Activated T-helper 17 cell treated with anti-CD3 and anti-CD28 coated beads, Interleukin-2, amount 50 U/mL, for 72 hours (primary cell): Measurements from ENCODE around the gene SLC25A15. TPM values are rescaled to one million over a fixed set of nuclear protein-coding genes. Genes with fewer than 3 reads are reported as not detected.
"Not testable (repeated sequence)": the region's sequence is repeated elsewhere in the genome, so short reads cannot be mapped to it uniquely, and the experiment has no call there.

ENCODE experiments used
- ATAC-seq: fragments of 150-1000 bp; cut with Tn5 transposase; replicated peaks from 2 replicates; pipeline ENCODE4 v1.10.0; 2021; ENCODE audit warnings: mild to moderate bottlenecking, moderate library complexity
- H3K27ac Mint-ChIP-seq: one replicate; pipeline ENCODE4 v1.8.0; 2022; ENCODE audit warnings: mixed read lengths
- H3K27me3 Mint-ChIP-seq: one replicate; pipeline ENCODE4 v1.8.0; 2022; ENCODE audit warnings: mixed read lengths
- H3K36me3 Mint-ChIP-seq: one replicate; pipeline ENCODE4 v1.8.0; 2022; ENCODE audit warnings: low read depth, mild to moderate bottlenecking, mixed read lengths
- H3K4me1 Mint-ChIP-seq: one replicate; pipeline ENCODE4 v1.8.0; 2022; ENCODE audit warnings: mixed read lengths
- H3K4me3 Mint-ChIP-seq: one replicate; pipeline ENCODE4 v1.8.0; 2022; ENCODE audit warnings: mild to moderate bottlenecking, mixed read lengths
- H3K9me3 Mint-ChIP-seq: one replicate; pipeline ENCODE4 v1.8.0; 2022; ENCODE audit warnings: mixed read lengths
- total RNA-seq, 2 donors: library from RNA; stranded (reverse); gene quantifications; one replicate each; pipeline ENCODE4 v1.2.3, GENCODE V29; 2022

The SLC25A15 gene
- total RNA-seq, 2 donors from 2014 or later: 12.9 to 21.4 TPM

- no peaks in the 10 kb centered on the region for H3K27me3 Mint-ChIP-seq
- peak; percentile 6 for ATAC-seq
- peak overlapping the region; percentile 87 for H3K27ac Mint-ChIP-seq
- H3K36me3 Mint-ChIP-seq: peaks cover 1% of the 10 kb centered on the region
- H3K4me3 Mint-ChIP-seq: peak overlapping the region; percentile 82
- no peaks in the 10 kb centered on the region for H3K9me3 Mint-ChIP-seq
- peaks cover 17% of the 10 kb centered on the region for H3K4me1 Mint-ChIP-seq
These were observed 13.2 kb upstream of the SLC25A15 start for GRCh38 chr13:40776232-40776631.

- H3K36me3 Mint-ChIP-seq: no peaks in the 10 kb centered on the region
- ATAC-seq: peak; percentile 90
- no peaks in the 10 kb centered on the region for H3K9me3 Mint-ChIP-seq
- no peaks in the 10 kb centered on the region for H3K27me3 Mint-ChIP-seq
- peaks cover 17% of the 10 kb centered on the region for H3K4me1 Mint-ChIP-seq
- H3K4me3 Mint-ChIP-seq: peak overlapping the region; percentile 82
- H3K27ac Mint-ChIP-seq: peak overlapping the region; percentile 87
These were observed 12.7 kb upstream of the SLC25A15 start for GRCh38 chr13:40776681-40777165.

- peak; percentile 71 for ATAC-seq
- H3K4me1 Mint-ChIP-seq: peaks cover 17% of the 10 kb centered on the region
- no peaks in the 10 kb centered on the region for H3K9me3 Mint-ChIP-seq
- H3K36me3 Mint-ChIP-seq: no peaks in the 10 kb centered on the region
- peak overlapping the region; percentile 87 for H3K27ac Mint-ChIP-seq
- H3K4me3 Mint-ChIP-seq: peak overlapping the region; percentile 82
- no peaks in the 10 kb centered on the region for H3K27me3 Mint-ChIP-seq
These were observed 12.1 kb upstream of the SLC25A15 start for GRCh38 chr13:40777166-40777808.

DNA sequence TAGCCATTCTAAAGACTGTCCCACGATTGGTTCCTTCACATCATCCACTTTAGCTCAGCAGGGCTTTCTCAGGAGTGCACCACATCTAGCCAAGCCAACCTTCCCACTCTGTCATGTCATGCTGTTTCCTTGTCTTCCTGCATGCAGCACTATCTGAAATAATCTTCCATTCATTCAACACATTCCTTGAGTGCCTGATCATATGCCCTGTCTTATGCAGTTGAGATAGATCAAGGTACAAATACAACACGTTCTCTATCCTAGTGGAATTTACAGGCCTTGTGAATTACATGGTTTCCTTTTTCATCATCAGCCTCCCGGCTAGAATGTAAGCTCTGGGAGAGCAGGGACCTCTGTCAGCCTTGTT lies 11.6 kb upstream of the SLC25A15 start:
- Mint-ChIP-seq H3K27me3 (no peaks in the 10 kb centered on the region), H3K4me3 (peak overlapping the region; percentile 82), H3K9me3 (no peaks in the 10 kb centered on the region), H3K4me1 (peaks cover 17% of the 10 kb centered on the region), H3K27ac (peak overlapping the region; percentile 87), H3K36me3 (no peaks in the 10 kb centered on the region)
- ATAC-seq: no peak

DNA sequence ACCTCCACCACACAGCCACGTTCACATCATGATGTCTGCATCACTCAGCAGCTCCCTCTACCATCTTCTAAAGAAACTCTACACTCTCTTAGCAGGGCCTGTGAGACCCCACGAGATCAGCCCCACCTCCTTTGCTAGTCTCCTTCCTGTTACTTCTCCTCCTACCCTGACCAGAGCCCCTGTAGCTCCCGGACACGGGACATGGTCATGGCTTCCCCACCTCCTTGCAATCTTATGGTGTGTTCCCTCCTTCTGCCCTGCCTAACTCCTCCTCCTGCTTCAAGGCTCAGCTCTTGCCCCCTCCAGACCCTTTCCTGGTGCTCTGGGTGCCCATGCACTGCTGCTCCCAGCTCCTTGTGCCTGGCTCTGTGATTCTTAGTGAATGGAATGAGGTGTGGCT lies 10.4 kb upstream of the SLC25A15 start:
- H3K4me1 Mint-ChIP-seq: peaks cover 17% of the 10 kb centered on the region
- no peak for ATAC-seq
- no peaks in the 10 kb centered on the region for H3K9me3 Mint-ChIP-seq
- no peaks in the 10 kb centered on the region for H3K27me3 Mint-ChIP-seq
- no peak overlapping the region for H3K4me3 Mint-ChIP-seq
- H3K36me3 Mint-ChIP-seq: no peaks in the 10 kb centered on the region
- H3K27ac Mint-ChIP-seq: no peak overlapping the region

GRCh38 chr13:40779796-40780285 lies 9.6 kb upstream of the SLC25A15 start:
- Mint-ChIP-seq H3K27me3 (no peaks in the 10 kb centered on the region), H3K4me1 (peaks cover 17% of the 10 kb centered on the region), H3K36me3 (no peaks in the 10 kb centered on the region), H3K9me3 (no peaks in the 10 kb centered on the region), H3K4me3 (no peak overlapping the region), H3K27ac (no peak overlapping the region)
- ATAC-seq: no peak

- H3K4me1 Mint-ChIP-seq: peaks cover 12% of the 10 kb centered on the region
- no peaks in the 10 kb centered on the region for H3K27me3 Mint-ChIP-seq
- H3K4me3 Mint-ChIP-seq: no peak overlapping the region
- no peaks in the 10 kb centered on the region for H3K36me3 Mint-ChIP-seq
- no peak for ATAC-seq
- H3K27ac Mint-ChIP-seq: peak overlapping the region; percentile 22
- no peaks in the 10 kb centered on the region for H3K9me3 Mint-ChIP-seq
These were observed 8.5 kb upstream of the SLC25A15 start for GRCh38 chr13:40780822-40781401.

GRCh38 chr13:40781717-40782116 lies 7.7 kb upstream of the SLC25A15 start:
- H3K4me3 Mint-ChIP-seq: no peak overlapping the region
- H3K4me1 Mint-ChIP-seq: peaks cover 17% of the 10 kb centered on the region
- no peak for ATAC-seq
- H3K27me3 Mint-ChIP-seq: no peaks in the 10 kb centered on the region
- no peaks in the 10 kb centered on the region for H3K36me3 Mint-ChIP-seq
- H3K27ac Mint-ChIP-seq: no peak overlapping the region
- no peaks in the 10 kb centered on the region for H3K9me3 Mint-ChIP-seq

- not testable (repeated sequence) for H3K36me3 Mint-ChIP-seq, H3K27me3 Mint-ChIP-seq, ATAC-seq, H3K9me3 Mint-ChIP-seq, H3K27ac Mint-ChIP-seq, H3K4me3 Mint-ChIP-seq
- H3K4me1 Mint-ChIP-seq: peaks cover 13% of the 10 kb centered on the region
These were observed 6.4 kb upstream of the SLC25A15 start for GRCh38 chr13:40782971-40783370.

DNA sequence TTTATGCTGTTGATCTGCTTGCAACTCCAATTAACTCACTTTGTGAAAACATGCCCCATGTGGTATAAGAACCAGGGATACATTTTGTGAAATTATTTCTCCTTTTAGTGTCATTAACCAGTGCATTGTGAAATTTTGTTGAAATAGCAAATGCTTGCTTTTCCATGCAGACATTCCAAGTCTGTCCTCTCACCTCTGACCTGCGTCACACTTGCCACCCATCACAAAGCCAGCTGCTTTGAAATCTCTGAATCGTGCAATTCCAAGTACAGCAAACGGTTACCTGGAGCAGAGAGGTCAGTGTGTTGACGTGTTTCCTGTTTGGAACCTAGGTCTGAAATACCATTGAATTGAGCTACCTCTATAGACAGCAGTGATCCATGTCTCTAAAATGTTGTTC lies 4.9 kb upstream of the SLC25A15 start:
- Mint-ChIP-seq H3K27me3 (no peaks in the 10 kb centered on the region), H3K4me1 (peaks cover 12% of the 10 kb centered on the region), H3K9me3 (no peaks in the 10 kb centered on the region), H3K4me3 (no peak overlapping the region), H3K36me3 (no peaks in the 10 kb centered on the region), H3K27ac (no peak overlapping the region)
- no peak for ATAC-seq

- Mint-ChIP-seq H3K27ac (peak overlapping the region; percentile 77), H3K36me3 (no peaks in the 10 kb centered on the region), H3K27me3 (no peaks in the 10 kb centered on the region), H3K9me3 (no peaks in the 10 kb centered on the region), H3K4me3 (peak overlapping the region; percentile 48), H3K4me1 (peaks cover 12% of the 10 kb centered on the region)
- ATAC-seq: peak; percentile 65
These were observed 2.8 kb upstream of the SLC25A15 start for GRCh38 chr13:40786568-40786996.

GRCh38 chr13:40787062-40787461 lies 2.3 kb upstream of the SLC25A15 start:
- Mint-ChIP-seq H3K27me3 (no peaks in the 10 kb centered on the region), H3K4me1 (peaks cover 14% of the 10 kb centered on the region), H3K27ac (peak overlapping the region; percentile 77), H3K36me3 (no peaks in the 10 kb centered on the region), H3K9me3 (no peaks in the 10 kb centered on the region), H3K4me3 (peak overlapping the region; percentile 48)
- ATAC-seq: peak; percentile 12

DNA sequence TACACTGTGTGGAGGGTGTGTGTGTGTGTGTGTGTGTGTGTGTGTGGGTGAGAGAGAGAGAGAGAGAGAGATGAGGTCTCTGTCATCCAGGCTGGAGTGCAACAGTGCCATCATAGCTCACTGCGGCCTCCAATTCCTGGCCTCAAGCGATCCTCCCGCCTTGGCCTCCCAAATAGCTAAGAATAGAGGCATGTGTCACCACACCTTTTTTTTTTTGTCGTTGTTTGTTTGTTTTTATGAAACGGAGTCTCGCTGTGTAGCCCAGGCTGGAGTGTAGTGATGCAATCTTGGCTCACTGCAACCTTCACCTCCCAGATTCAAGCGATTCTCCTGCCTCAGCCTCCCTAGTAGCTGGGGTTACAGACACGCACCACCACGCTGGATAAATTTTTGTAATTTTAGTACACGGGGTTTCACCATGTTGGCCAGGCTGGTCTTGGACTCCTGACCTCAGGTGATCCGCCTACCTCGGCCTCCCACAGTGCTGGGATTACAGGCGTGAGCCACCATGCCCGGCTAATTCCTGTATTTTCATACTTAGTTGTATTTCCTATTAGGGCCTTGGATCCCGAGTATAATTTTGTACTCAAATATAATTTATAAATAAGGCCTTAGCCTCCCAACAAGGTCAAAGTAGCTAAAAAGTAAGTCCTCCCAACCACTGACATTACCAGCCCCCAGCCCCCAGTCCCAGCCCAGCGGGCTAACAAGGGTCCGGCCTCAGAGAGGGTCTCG lies 704 bp upstream of the SLC25A15 start:
- H3K9me3 Mint-ChIP-seq, H3K27me3 Mint-ChIP-seq, ATAC-seq, H3K36me3 Mint-ChIP-seq: not testable (repeated sequence)
- peaks cover 16% of the 10 kb centered on the region for H3K4me1 Mint-ChIP-seq
- peak overlapping the region; percentile 38 for H3K27ac Mint-ChIP-seq
- peak overlapping the region; percentile 67 for H3K4me3 Mint-ChIP-seq

- ATAC-seq: no peak
- H3K4me1 Mint-ChIP-seq: peaks cover 17% of the 10 kb centered on the region
- H3K36me3 Mint-ChIP-seq: peaks cover 15% of the 10 kb centered on the region
- H3K27ac Mint-ChIP-seq: no peak overlapping the region
- H3K27me3 Mint-ChIP-seq: no peaks in the 10 kb centered on the region
- H3K4me3 Mint-ChIP-seq: peak overlapping the region; percentile 62
- no peaks in the 10 kb centered on the region for H3K9me3 Mint-ChIP-seq
These were observed 774 bp downstream of the SLC25A15 start for GRCh38 chr13:40790154-40790616.
